Mononuclear cell (primary cell): ENCODE results near the gene ATL2. TPM values are rescaled to one million over a fixed set of nuclear protein-coding genes. Genes with fewer than 3 reads are reported as not detected.

Experiments used
- H3K27me3 ChIP-seq: 2 replicates; pipeline ENCODE4 v1.6.0; 2011; ENCODE audit warnings: low read length, control low read depth; ENCODE audit not compliant: insufficient read depth
- H3K4me1 ChIP-seq: 2 replicates; pipeline ENCODE4 v1.5.1; 2011; ENCODE audit warnings: mild to moderate bottlenecking, low read length, control low read depth; ENCODE audit not compliant: insufficient read depth
- H3K4me3 ChIP-seq: 2 replicates; pipeline ENCODE4 v1.5.1; 2011; ENCODE audit warnings: mild to moderate bottlenecking, low read length, moderate library complexity
- H3K9me3 ChIP-seq: 2 replicates; pipeline ENCODE4 v1.5.1; 2011; ENCODE audit warnings: low read depth, mild to moderate bottlenecking, control low read depth, low read length
- total RNA-seq: library from RNA; depleted of rRNA; stranded (reverse); fragments of >200 nt; gene quantifications from one replicate; pipeline ENCODE4 v1.2.3, GENCODE V29; 2012

Gene ATL2
- total RNA-seq, 1 donor, result 159 TPM

DNA sequence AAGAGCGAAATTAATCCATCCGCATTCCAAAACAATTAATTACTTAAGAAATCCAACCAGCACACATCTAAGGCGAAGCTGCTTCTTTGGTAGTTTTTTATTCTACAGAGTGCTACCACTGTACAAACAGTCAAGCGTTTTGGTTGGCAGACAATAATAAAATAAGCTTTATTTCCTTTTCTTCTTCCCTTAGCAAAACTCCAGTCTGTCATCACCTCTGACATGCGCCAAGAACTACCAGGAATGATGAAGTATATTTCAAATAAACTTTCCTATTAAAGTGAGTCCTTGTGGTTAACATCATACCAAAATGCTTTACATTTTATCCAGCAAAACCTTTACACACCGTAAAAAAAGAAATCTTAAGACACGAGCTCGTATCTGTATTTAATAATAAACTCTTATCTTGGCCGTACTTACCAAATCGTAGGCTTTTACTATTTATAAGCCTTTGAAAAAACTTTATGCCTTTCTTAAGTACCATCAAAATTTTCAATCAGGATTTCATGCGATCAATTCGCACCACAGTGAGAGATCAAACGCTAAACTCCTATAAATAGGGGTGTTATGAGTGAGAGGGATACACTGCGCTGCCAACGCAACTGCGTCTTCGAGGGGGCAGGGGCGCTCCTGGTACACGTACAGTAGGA is 1.3 kb downstream of the ATL2 start:
- Histone ChIP-seq H3K27me3 (no peaks in the 10 kb centered on the region), H3K4me3 (peak overlapping the region; percentile 93), H3K9me3 (no peaks in the 10 kb centered on the region), H3K4me1 (peaks cover 40% of the 10 kb centered on the region)

DNA sequence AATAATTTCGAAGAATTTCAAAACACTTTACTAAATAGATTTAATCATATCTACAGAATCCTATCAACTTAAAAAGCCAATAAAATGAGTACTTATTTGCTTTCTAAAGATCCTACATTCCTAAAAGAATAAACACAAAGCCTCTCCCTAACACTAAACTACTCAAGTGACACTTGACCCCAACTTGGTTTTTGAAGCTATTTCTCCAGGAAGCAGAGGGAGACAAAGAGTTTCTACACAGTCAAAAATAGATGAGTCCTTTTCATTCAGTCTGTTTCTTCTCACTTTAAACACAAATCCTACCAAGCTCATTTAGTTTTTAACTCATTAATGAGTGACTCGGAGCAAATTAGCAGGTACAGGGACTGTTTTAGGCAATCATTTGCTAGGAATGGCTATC is 2.1 kb downstream of the ATL2 start:
- peaks cover 32% of the 10 kb centered on the region for H3K4me1 ChIP-seq
- no peaks in the 10 kb centered on the region for H3K9me3 ChIP-seq
- H3K4me3 ChIP-seq, result no peak overlapping the region
- no peaks in the 10 kb centered on the region for H3K27me3 ChIP-seq

DNA sequence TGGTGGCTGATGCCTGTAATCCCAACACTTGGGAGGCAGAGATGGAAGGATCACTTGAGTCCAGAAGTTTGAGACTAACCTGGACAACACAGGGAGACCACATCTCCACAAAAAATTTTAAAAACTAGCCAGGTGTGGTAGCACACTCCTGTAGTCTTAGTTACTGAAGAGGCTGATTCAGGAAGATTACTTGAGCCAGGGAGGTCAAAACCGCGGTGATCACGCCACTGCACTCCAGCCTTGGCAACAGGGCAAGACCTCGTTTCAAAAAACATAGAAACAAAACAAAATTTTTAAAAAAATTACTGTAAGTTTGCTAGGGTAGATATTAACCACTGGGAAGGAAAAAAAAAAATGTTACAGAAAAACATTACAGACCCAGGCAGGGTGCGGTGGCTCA is 5.8 kb downstream of the ATL2 start:
- Histone ChIP-seq H3K4me3 (no peak overlapping the region), H3K27me3 (no peaks in the 10 kb centered on the region), H3K4me1 (peaks cover 13% of the 10 kb centered on the region), H3K9me3 (no peaks in the 10 kb centered on the region)

- Histone ChIP-seq H3K9me3 (no peaks in the 10 kb centered on the region), H3K27me3 (no peaks in the 10 kb centered on the region), H3K4me1 (peaks cover 8% of the 10 kb centered on the region), H3K4me3 (no peak overlapping the region)
These were observed 6.4 kb downstream of the ATL2 start for GRCh38 chr2:38370664-38371063.

DNA sequence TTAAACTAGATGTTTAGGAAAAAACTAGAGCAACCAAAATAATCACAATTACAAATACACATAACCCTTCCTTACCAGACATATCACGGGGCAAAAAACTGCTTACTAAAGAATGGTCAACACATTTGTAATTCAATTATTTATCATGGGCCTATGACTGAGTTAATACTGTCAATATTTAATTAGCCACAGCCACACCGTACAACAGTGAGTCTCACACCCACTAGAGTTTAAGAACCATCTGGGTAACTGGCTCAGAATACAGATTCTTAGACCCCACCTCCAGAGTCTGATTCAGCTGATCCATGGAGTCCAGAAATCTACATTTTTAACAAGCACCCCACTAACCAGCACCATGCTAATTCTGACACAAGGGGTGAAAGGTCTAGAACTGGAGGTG is 14.8 kb downstream of the ATL2 start:
- no peaks in the 10 kb centered on the region for H3K9me3 ChIP-seq
- H3K4me1 ChIP-seq, result no peaks in the 10 kb centered on the region
- H3K27me3 ChIP-seq, result no peaks in the 10 kb centered on the region
- no peak overlapping the region for H3K4me3 ChIP-seq

DNA sequence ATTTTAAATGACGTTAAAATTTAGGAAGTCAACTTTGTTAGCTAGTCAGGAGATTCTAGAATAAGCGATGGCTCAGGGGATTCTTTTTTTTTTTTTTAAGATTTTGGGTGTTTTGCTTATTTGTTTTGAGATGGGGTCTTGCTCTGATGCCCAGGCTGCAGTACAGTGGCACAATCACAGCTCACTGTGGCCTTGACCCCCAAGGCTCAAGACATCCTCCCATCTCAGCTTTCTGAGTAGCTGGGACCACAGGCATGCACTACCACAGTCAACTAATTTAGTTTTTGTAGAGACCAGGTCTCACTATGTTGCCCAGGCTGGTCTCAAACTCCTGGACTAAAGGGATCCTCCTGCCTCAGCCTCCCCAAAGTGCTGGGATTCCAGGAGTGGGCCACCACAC is 16.9 kb downstream of the ATL2 start:
- Histone ChIP-seq H3K4me3 (no peak overlapping the region), H3K9me3 (no peaks in the 10 kb centered on the region), H3K27me3 (no peaks in the 10 kb centered on the region), H3K4me1 (no peaks in the 10 kb centered on the region)

DNA sequence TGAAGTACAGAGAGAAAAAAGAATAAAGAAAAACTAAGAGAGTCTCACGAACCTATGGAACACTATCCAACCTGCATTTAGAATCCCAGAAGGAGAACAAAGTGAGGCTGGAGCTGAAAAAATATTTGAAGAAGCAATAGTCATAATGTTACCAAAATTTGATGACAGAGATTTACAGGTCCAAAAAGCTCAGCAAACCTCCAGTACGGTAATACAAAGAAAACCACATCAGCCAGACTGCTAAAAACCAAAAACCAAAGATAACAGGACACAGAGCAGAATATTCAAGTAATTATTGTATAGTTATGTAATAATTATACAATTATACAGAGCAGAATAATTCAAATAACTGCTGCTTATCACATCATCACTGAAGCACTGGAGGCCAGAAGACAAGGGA is 23.7 kb downstream of the ATL2 start:
- no peaks in the 10 kb centered on the region for H3K9me3 ChIP-seq
- no peaks in the 10 kb centered on the region for H3K4me1 ChIP-seq
- no peak overlapping the region for H3K4me3 ChIP-seq
- no peaks in the 10 kb centered on the region for H3K27me3 ChIP-seq

DNA sequence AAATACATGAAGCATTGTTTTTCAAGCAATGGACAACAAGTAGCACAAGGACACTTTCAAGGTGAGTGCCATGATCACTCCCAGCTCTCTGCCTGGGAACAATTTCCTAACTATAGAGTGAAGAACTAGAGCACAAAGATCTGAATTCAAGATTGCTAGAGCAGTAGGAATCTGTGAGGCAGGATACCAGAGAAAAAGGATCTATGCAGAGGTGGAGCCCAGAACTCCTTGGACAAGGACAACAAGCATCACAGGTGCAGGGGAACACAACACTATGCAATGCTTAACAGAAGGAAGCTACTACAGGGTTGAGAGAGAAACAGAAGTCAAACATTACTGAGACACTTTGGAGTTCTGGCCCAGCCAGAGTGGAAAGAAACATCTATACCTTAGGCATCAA is 24.7 kb downstream of the ATL2 start:
- H3K9me3 ChIP-seq, result no peaks in the 10 kb centered on the region
- no peaks in the 10 kb centered on the region for H3K4me1 ChIP-seq
- no peak overlapping the region for H3K4me3 ChIP-seq

DNA sequence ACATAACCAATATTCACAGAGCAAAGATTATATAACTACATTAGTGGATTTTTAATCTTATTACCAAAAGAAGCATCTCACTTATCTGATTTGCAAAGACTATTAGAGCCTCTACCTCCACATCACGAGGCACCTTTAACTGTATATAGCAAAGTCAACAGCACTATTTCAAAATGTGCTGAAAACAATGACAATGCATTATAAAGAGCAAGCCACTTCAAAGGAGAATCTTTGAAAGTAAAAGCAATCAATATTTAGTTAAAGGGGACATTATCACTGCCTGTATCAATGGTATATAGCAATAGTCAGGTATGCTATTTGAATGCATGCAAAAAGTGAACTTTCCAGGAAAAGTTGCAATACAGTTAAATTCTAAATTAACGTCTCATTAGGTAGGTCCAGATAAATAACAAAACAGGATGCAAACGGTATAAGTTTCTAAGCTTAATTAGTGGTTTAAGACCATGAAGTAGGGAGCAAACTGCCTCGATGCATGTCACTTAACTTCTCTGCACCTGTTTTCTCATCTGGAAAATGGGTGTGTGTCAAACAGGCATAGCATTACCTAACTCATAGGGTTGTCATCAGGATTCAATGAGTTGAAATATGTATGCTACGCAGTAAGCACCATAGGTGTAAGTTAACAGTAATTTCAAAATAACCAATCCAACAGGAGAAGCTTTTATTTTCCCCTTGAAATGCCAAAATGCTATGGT is 31.6 kb downstream of the ATL2 start:
- Histone ChIP-seq H3K4me3 (no peak overlapping the region), H3K27me3 (no peaks in the 10 kb centered on the region), H3K9me3 (no peaks in the 10 kb centered on the region), H3K4me1 (no peaks in the 10 kb centered on the region)

More for the DNA sequence above, 24.7 kb downstream of the ATL2 start:
- H3K27me3 ChIP-seq, result no peaks in the 10 kb centered on the region

DNA sequence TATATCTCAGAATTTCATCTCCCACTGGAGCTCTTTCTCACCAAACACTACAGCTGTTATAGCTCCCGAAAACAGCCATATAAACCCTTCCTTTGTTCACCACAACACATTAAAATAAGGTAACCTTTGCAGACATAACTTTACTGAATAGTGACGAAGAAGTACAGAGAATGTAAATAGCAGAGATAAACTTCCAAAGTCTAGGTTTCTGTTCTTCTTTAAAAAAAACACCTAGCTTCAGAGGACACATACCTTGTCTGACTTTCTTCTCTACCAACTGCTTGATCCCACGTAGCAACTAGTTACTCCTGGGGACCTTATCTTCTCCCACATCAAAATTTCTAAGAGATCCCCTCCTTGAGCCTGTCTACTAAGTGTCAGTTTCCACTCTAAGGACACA is 32.3 kb downstream of the ATL2 start:
- no peaks in the 10 kb centered on the region for H3K27me3 ChIP-seq
- H3K4me3 ChIP-seq, result no peak overlapping the region
- no peaks in the 10 kb centered on the region for H3K4me1 ChIP-seq
- H3K9me3 ChIP-seq, result no peaks in the 10 kb centered on the region

- H3K4me3 ChIP-seq, result no peak overlapping the region
- H3K9me3 ChIP-seq, result no peaks in the 10 kb centered on the region
- no peaks in the 10 kb centered on the region for H3K4me1 ChIP-seq
- H3K27me3 ChIP-seq, result no peaks in the 10 kb centered on the region
These were observed 33.9 kb downstream of the ATL2 start for GRCh38 chr2:38343212-38343611.

GRCh38 chr2:38336621-38337020 is 40.5 kb downstream of the ATL2 start:
- no peaks in the 10 kb centered on the region for H3K27me3 ChIP-seq
- H3K4me1 ChIP-seq, result no peaks in the 10 kb centered on the region
- H3K9me3 ChIP-seq, result no peaks in the 10 kb centered on the region
- no peak overlapping the region for H3K4me3 ChIP-seq

GRCh38 chr2:38330754-38331153 is 46.3 kb downstream of the ATL2 start:
- peaks cover 6% of the 10 kb centered on the region for H3K9me3 ChIP-seq
- no peak overlapping the region for H3K4me3 ChIP-seq
- peaks cover 3% of the 10 kb centered on the region for H3K4me1 ChIP-seq
- H3K27me3 ChIP-seq, result no peaks in the 10 kb centered on the region

DNA sequence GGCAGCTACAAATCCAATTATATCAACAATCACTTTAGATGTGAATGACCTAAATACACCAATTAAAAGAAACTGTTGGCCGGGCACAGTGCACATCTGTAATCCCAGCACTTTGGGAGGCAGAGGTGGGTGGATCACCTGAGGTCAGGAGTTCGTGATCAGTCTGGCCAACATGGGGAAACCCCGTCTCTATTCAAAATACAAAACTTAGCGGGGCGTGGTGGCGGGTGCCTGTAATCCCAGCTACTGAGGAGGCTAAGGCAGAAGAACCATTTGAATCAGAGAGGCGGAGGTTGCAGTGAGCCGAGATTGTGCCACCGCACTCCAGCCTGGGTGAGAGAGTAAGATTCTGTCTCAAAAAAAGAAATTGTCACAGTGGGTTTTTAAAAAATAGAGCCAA is 49.5 kb downstream of the ATL2 start:
- H3K9me3 ChIP-seq, result peaks cover 6% of the 10 kb centered on the region
- H3K4me3 ChIP-seq, result no peak overlapping the region
- H3K4me1 ChIP-seq, result peaks cover 5% of the 10 kb centered on the region
- no peaks in the 10 kb centered on the region for H3K27me3 ChIP-seq

DNA sequence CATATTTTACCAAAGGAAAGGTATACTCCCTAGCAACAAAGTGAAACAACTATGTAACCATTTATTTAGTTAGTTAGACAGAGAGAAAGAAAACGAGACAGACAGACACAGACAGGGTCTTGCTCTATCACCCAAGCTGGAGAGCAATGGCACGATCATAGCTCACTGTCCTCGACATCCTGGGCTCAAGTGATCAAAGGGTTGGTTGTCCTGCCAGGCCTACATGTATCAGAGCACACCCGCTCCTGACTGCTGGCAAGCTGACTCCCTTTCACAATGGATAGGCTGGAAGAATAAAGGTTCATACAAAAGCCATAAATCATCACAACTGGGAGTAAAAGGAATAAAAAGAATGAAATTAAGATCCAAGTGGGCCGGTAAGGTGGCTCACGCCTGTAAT is 53.5 kb downstream of the ATL2 start:
- Histone ChIP-seq H3K4me1 (peaks cover 5% of the 10 kb centered on the region), H3K27me3 (no peaks in the 10 kb centered on the region), H3K4me3 (no peak overlapping the region), H3K9me3 (no peaks in the 10 kb centered on the region)
